Measurements from ENCODE around the gene SORCS2. TPM values are rescaled to one million over a fixed set of nuclear protein-coding genes. Genes with fewer than 3 reads are reported as not detected.

The SORCS2 gene
- total and polyA plus RNA-seq, 2 of the 13 experiments (the other 11 are each of a cell fraction or from before 2014, with no cell fraction given) = 0.82 to 1.0 TPM

GRCh38 chr4:7460566-7460965 lies 268.2 kb downstream of the SORCS2 start:
- H3K4me3 ChIP-seq (replicated peaks in 1 of 3; ENCODE audit: insufficient read depth in 1 of 3, low read depth in 2 of 3, low read length in 3 of 3) = no peak overlapping the region
- ChIA-PET CTCF (ENCODE audit: low intra/inter-chr PET ratio, low total read pairs) (no interaction called here), POLR2A (no interaction called here)
- no peak overlapping the region for H2AFZ ChIP-seq (ENCODE audit: low read length)
- in situ Hi-C loops (cut with HindIII; ENCODE audit: extremely low pct_ligation_motif_present, low pct_unique_long_range_greater_than_20kb) (no loop called here), intact Hi-C loops (cut with micrococcal nuclease; ENCODE audit: unreplicated experiment) (no loop called here)
- no peak overlapping the region for H3K4me2 ChIP-seq (ENCODE audit: low read depth, low read length)
- no peak overlapping the region for H3K9ac ChIP-seq (ENCODE audit: insufficient read depth, low read depth, low read length)
- 15% methylated on average over 13 of the region's 17 CpGs for WGBS (ENCODE audit: low lambda C conversion rate)
- no peaks in the 10 kb centered on the region for H4K20me1 ChIP-seq (ENCODE audit: insufficient read depth, low read length)
- H3K79me2 ChIP-seq (ENCODE audit: insufficient read depth, low read length) = no peaks in the 10 kb centered on the region
- peaks cover 13% of the 10 kb centered on the region for H3K4me1 ChIP-seq (ENCODE audit: insufficient read depth, low read length)
- no peaks in the 10 kb centered on the region for H3K36me3 ChIP-seq (replicated peaks in 1 of 2; ENCODE audit: control insufficient read depth in 1 of 2, insufficient read depth in 2 of 2, low read length in 2 of 2)
- no peaks in the 10 kb centered on the region for H3K9me3 ChIP-seq (ENCODE audit: low read length)
- no peak for TF ChIP-seq MXI1 (IDR thresholded peaks at IDR 0.05; ENCODE audit: borderline replicate concordance, low read depth, low read length)
- 0 out of 2 replicates have a peak, but pooled peaks have one; percentile 15 for TF ChIP-seq CREB1 (IDR thresholded peaks at IDR 0.05)
- TF ChIP-seq CREB1 (CRISPR knock-in tag; IDR thresholded peaks at IDR 0.05) = no peak
- TF ChIP-seq NR2C2 (CRISPR knock-in tag; IDR thresholded peaks at IDR 0.05; ENCODE audit: borderline replicate concordance) = peak; percentile 56; the same call in 1 of the 2 replicates
- TF ChIP-seq ZNF382 (CRISPR knock-in tag; IDR thresholded peaks at IDR 0.05; ENCODE audit: borderline replicate concordance) = no peak
- no peak for TF ChIP-seq ZNF569 (CRISPR knock-in tag; IDR thresholded peaks at IDR 0.05; ENCODE audit: borderline replicate concordance)
- TF ChIP-seq USF2 (IDR thresholded peaks at IDR 0.05; ENCODE audit: low read depth, low read length) = peak; percentile 92
- peak; percentile 67; the same call in 1 of the 2 replicates for TF ChIP-seq USF2 (CRISPR knock-in tag; IDR thresholded peaks at IDR 0.05; ENCODE audit: borderline replicate concordance)
- peak; percentile 65 for TF ChIP-seq BHLHE40 (IDR thresholded peaks at IDR 0.05; ENCODE audit: low read length)
- no peak for TF ChIP-seq ZNF503 (CRISPR knock-in tag; IDR thresholded peaks at IDR 0.05)
- no peak for TF ChIP-seq ZNF549 (CRISPR knock-in tag; IDR thresholded peaks at IDR 0.05)
- peak; percentile 89 for TF ChIP-seq RARA (CRISPR knock-in tag; IDR thresholded peaks at IDR 0.05)
- TF ChIP-seq MNT (IDR thresholded peaks at IDR 0.05) = 0 out of 2 replicates have a peak, but pooled peaks have one; percentile 28
- TF ChIP-seq RAD51 (IDR thresholded peaks at IDR 0.05; ENCODE audit: borderline replicate concordance) = peak; percentile 92
- 0 out of 2 replicates have a peak, but pooled peaks have one; percentile 30 for TF ChIP-seq RXRB (CRISPR knock-in tag; IDR thresholded peaks at IDR 0.05; ENCODE audit: borderline replicate concordance)
- TF ChIP-seq RXRA (CRISPR knock-in tag; IDR thresholded peaks at IDR 0.05) = peak; percentile 68; the same call in 1 of the 2 replicates
- no peak for TF ChIP-seq ZNF607 (CRISPR knock-in tag; IDR thresholded peaks at IDR 0.05; ENCODE audit: borderline replicate concordance)
- no peak for TF ChIP-seq NR2F6 (IDR thresholded peaks at IDR 0.05)
- TF ChIP-seq NR2F6 (CRISPR knock-in tag; IDR thresholded peaks at IDR 0.05) = 0 out of 2 replicates have a peak, but pooled peaks have one; percentile 11
- no peak overlapping the region for H3K27ac ChIP-seq (ENCODE audit: extremely low read length, insufficient read depth, low read length)
- no TSS peak for BruUV-seq (replicated peaks)
- FAIRE-seq (no peak), ATAC-seq (peak; percentile 27), DNase-seq (ENCODE audit: low spot score) (peak; percentile 43)
- peaks cover 5 to 24% of the 10 kb centered on the region in 2 experiments; a peak in 4 of 5 replicates for H3K27me3 ChIP-seq (ENCODE audit: control insufficient read depth in 1 of 2, insufficient read depth in 2 of 2, low read length in 2 of 2)
